HS-5 (cell line): ENCODE results near the gene CYP27A1.

ENCODE experiments used
- DNase-seq: peaks from one replicate; pipeline ENCODE4 v3.0.0-alpha.2; 2012; ENCODE audit warnings: low read depth

The CYP27A1 gene

GRCh38 chr2:218858671-218859555 is 77.0 kb downstream of the CYP27A1 start:
- DNase-seq: no peak

DNA sequence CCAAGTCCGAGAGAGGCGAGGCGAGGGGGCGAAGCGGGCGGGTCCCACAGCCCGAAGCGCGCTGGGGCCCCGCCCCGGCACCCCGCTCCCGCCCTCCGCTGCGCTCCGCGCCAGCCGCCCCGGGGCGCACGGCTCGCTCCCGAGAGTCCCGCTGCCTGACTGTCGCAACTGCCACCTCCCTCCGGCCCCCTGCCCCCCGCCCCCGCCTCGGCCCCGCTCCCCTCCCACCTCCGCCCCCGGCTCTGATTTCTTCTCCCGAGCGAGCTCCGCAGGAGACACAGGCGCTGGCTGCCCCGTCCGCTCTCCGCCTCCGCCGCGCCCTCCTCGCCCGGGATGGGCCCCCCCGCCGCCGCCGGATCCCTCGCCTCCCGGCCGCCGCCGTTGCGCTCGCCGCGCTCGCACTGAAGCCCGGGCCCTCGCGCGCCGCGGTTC is 77.6 kb downstream of the CYP27A1 start, which contains the start of gene WNT6:
Gene WNT6 (plus strand): TSS at position 250 of the 432 bp plus-strand sequence. CDS start 233 bp downstream, outside the sequence.
- no peak for DNase-seq

- no peak for DNase-seq
Measured at GRCh38 chr2:218859988-218860831, 78.3 kb downstream of the CYP27A1 start.

DNA sequence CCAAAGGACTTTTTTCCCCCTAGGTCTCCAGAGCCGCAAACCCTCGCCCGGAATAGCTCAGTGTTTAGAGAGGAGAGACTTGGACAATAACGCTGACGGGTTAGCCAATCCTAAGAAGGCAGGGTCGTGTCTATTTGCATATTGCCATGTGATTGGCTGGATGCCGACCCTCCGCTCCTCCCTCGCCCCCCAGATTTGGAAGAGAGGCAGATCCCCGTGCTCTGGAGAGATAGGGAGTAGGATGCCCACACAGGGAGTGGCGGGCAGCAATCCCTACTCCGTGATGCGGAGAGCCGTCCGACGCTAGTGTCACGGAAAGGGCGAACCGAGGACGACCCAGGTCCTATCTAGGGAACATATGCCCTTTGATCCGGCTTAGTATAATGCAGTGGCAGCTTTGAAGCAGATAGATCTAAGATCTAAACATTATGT is 79.0 kb downstream of the CYP27A1 start:
- peak; percentile 15 for DNase-seq

DNA sequence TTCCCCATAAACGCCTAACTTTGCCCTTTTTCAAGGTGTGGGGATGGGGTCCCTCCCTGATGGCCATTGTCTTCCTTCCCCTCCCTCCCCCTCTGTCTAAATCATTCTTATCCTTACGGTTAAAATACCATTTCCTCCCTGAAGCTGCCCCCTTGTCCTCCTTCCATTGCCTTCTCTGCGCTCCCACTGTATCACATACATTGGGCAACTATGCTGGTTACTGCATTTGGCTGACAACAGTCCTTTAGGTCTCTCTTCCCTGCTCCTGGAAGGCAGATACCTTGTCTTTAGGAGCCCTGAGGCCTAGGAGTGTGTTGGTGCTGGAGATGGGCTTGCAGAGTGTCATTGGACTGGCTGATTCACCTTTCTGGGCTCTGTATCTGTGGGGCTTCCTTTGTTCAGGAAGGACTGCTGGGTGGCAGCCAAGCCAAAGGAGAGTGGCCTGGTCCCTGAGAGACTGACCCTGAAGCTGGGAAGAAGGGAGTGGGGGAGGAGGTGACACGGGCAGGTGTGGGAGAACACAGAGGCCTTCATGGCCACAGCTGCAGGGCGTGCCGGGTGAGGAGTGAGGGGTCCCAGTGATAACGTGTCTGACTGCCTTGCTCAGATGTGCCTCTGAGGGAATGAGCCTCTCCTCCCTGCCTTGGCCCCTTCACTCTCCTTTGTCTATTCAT is 79.8 kb downstream of the CYP27A1 start:
- no peak for DNase-seq

DNA sequence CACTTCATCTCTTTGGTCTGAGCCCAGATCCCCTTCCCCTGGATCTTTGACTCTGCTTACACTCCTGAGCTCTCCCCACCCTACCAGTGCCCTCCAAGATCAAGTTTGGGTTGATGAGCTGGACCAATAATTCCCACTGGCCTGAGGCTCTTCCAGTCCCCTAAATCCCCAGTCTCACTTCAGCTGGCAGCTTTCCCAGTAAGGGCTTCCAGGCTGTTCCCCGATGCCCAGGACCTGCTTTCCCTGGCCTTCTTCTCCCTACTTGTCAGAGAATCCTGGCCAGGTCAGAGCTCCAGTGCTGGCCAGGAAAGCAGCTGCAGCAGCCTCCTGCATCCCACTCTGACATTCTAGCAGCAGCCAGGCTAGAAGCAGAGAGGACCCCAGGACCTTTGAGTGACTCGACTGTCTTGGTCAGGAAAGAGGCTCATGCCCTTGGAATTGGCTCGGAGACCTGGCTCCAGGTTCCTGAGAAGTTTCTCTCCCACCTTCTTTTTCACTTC is 81.1 kb downstream of the CYP27A1 start:
- DNase-seq: no peak
